CD4-positive, alpha-beta T cell (primary cell): ENCODE results near the gene KLF13. TPM values are rescaled to one million over a fixed set of nuclear protein-coding genes. Genes with fewer than 3 reads are reported as not detected.

Experiments used
- ATAC-seq: fragments of 200-7000 bp; cut with Tn5 transposase; one replicate; pipeline ENCODE4 v1.10.0; 2022; ENCODE audit warnings: mild to moderate bottlenecking; ENCODE audit not compliant: poor library complexity
- CTCF ChIA-PET: fragments of 350-600 bp; sonication (Branson Sonifier 250); formaldehyde crosslinking; loops from one replicate; lab custom pipeline; 2021; ENCODE audit warnings: antibody characterized with exemption, inconsistent platforms; lab: Charles Lee
- POLR2A ChIA-PET: fragments of 350-600 bp; sonication (Branson Sonifier 250); formaldehyde crosslinking; loops from one replicate; lab custom pipeline; 2021; ENCODE audit warnings: antibody characterized with exemption, inconsistent platforms; lab: Charles Lee
- DNase-seq, 14 experiments: peaks; one replicate each; pipeline ENCODE4 v3.0.0-alpha.2; 2013 to 2020; ENCODE audit warnings: mixed read lengths in 2 of 14
- H3K27ac ChIP-seq, 2 donors: one replicate each; pipeline versions ENCODE4 v1.5.1 to v1.7.0; 2013; ENCODE audit warnings: low read length in 2 of 2, low read depth in 1 of 2, mild to moderate bottlenecking in 1 of 2
- H3K27me3 ChIP-seq, 2 experiments: 1 replicate in 1 of 2; 2 replicates in 1 of 2; pipeline versions ENCODE4 v1.6.1 to v1.7.0; 2013; ENCODE audit warnings: low read length in 2 of 2, control low read depth in 1 of 2, mild to moderate bottlenecking in 1 of 2, moderate library complexity in 1 of 2; ENCODE audit not compliant: insufficient read depth in 2 of 2, control insufficient read depth in 1 of 2
- H3K36me3 ChIP-seq: one replicate; pipeline ENCODE4 v1.6.1; 2013; ENCODE audit warnings: low read length, control low read depth; ENCODE audit not compliant: insufficient read depth
- H3K4me1 ChIP-seq: one replicate; pipeline ENCODE4 v1.6.1; 2013; ENCODE audit warnings: low read length, control low read depth; ENCODE audit not compliant: insufficient read depth
- H3K4me3 ChIP-seq: one replicate; pipeline ENCODE4 v1.5.1; 2013; ENCODE audit warnings: mild to moderate bottlenecking, low read length, moderate library complexity
- H3K9me3 ChIP-seq, 2 experiments: 1 replicate in 1 of 2; 2 replicates in 1 of 2; pipeline versions ENCODE4 v1.6.1 to v1.7.0; 2013; ENCODE audit warnings: low read length in 2 of 2, mild to moderate bottlenecking in 2 of 2, control low read depth in 1 of 2, moderate library complexity in 1 of 2; ENCODE audit not compliant: control insufficient read depth in 1 of 2, insufficient read depth in 1 of 2
- H3K27ac Mint-ChIP-seq: one replicate; pipeline ENCODE4 v1.8.0; 2020; ENCODE audit warnings: mixed read lengths
- H3K27me3 Mint-ChIP-seq: one replicate; pipeline ENCODE4 v1.8.0; 2021; ENCODE audit warnings: mixed read lengths
- H3K36me3 Mint-ChIP-seq: one replicate; pipeline ENCODE4 v1.8.0; 2021; ENCODE audit warnings: low read depth, mixed read lengths
- H3K4me1 Mint-ChIP-seq: one replicate; pipeline ENCODE4 v1.8.0; 2021; ENCODE audit warnings: low read depth, mixed read lengths
- H3K4me3 Mint-ChIP-seq: one replicate; pipeline ENCODE4 v1.8.0; 2020; ENCODE audit warnings: mild to moderate bottlenecking, mixed read lengths
- H3K9me3 Mint-ChIP-seq: one replicate; pipeline ENCODE4 v1.8.0; 2020; ENCODE audit warnings: mixed read lengths
- intact Hi-C, 2 experiments: fragments of 100-400 bp; cut with DNase I in 1 of 2; cut with micrococcal nuclease in 1 of 2; formaldehyde crosslinking; loops; one replicate each; pipeline versions ENCODE4 v1.15.1 to v1.9.0; 2023 to 2025; cut with DNase I, micrococcal nuclease
- total RNA-seq, 174 experiments: library from RNA in 2 of 174; stranded (reverse) in 2 of 174; gene quantifications; one replicate each; pipeline ENCODE4 v1.2.3 and lab custom pipeline; 2021 to 2026
- TF ChIP-seq, protein P1 (sequence below): fragments of 200-600 bp; IDR thresholded peaks from one replicate; pipeline ENCODE4 v1.8.0; 2022; ENCODE audit warnings: antibody characterized with exemption, mild to moderate bottlenecking

Gene KLF13
- total RNA-seq, 2 experiments from 2014 or later: 284 to 308 TPM

DNA sequence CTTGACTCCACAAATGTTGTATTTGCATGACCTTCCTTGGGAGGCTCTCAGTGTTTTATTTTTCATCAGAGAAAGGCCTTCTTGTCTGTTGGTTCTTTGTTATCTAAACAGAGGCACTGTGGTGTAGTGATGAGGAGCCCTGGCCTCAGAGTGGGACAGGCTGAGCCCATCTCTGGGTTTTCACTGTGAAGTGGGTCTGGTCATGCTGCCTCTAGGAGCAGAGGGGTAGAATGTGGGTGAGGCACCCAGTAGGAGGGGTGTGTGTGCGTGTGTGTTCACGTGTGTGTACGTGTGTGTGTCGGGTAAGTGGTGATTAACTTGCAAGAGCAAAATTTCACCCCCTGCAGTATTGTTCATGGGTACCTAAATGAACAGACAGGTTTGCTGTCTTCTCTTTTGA, 14.4 kb downstream of the KLF13 start:
- peaks cover 18% of the 10 kb centered on the region for H3K36me3 ChIP-seq
- Mint-ChIP-seq H3K36me3 (peaks cover 41% of the 10 kb centered on the region), H3K27me3 (no peaks in the 10 kb centered on the region), H3K4me3 (peak overlapping the region; percentile 85), H3K4me1 (peaks cover 100% of the 10 kb centered on the region), H3K27ac (peak overlapping the region; percentile 90), H3K9me3 (no peaks in the 10 kb centered on the region)
- ChIA-PET POLR2A (interaction anchor here (0.9 to 4.5 kb wide), 8 partner anchors 12 to 93 kb away, joined by 3 to 38 read pairs (median 6); partner anchors contain the start of gene KLF13), CTCF (interaction anchor here (0.8 to 1.9 kb wide), 4 partner anchors 17 to 148 kb away, joined by 3 to 5 read pairs (median 4); no protein-coding TSS in a partner anchor)
- TF ChIP-seq, protein P1, sequence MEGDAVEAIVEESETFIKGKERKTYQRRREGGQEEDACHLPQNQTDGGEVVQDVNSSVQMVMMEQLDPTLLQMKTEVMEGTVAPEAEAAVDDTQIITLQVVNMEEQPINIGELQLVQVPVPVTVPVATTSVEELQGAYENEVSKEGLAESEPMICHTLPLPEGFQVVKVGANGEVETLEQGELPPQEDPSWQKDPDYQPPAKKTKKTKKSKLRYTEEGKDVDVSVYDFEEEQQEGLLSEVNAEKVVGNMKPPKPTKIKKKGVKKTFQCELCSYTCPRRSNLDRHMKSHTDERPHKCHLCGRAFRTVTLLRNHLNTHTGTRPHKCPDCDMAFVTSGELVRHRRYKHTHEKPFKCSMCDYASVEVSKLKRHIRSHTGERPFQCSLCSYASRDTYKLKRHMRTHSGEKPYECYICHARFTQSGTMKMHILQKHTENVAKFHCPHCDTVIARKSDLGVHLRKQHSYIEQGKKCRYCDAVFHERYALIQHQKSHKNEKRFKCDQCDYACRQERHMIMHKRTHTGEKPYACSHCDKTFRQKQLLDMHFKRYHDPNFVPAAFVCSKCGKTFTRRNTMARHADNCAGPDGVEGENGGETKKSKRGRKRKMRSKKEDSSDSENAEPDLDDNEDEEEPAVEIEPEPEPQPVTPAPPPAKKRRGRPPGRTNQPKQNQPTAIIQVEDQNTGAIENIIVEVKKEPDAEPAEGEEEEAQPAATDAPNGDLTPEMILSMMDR: no peak
- H3K9me3 ChIP-seq: no peaks in the 10 kb centered on the region
- H3K27ac ChIP-seq: peak overlapping the region; percentile 61 to 86
- DNase-seq (no peak), ATAC-seq (peak; percentile 3)
- peaks cover 100% of the 10 kb centered on the region for H3K4me1 ChIP-seq
- intact Hi-C loops: loop anchor here in 1 of 2 experiments (5.0 kb wide), 1 partner anchor 51 kb away; no protein-coding TSS in a partner anchor
- H3K27me3 ChIP-seq: no peaks in the 10 kb centered on the region
- no peak overlapping the region for H3K4me3 ChIP-seq

DNA sequence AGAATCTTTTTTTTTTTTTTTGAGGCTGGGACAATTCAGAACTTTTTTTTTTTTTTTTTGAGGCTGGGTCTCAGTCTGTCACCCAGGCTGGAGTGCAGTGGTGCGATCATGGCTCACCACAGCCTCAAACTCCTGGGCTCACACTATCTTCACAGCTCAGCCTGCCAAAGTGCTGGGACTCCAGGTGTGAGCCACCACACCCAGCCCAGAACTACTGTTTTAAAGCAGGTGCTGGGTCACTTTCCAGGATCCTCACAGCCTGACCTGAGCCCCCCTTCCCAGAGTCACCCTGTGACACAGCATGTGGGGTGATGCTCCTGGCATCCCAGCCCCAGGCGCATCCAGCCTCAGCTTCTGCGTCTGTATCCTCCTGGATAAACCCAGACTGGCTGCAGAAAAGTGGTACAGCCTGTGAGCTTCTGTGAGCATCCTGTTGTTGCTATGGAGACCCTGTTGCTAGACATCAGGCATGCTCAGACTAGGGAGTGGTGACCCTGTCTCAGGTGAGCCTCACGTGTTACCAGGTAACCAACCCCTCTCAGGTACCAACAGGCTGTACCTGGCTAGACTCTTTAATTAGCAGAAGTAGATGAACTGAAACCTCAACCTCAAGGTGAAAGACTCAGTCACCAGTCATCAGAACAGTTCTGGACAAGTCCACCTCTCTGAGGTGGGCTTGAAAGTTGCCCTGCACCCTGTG, 15.0 kb downstream of the KLF13 start:
- H3K36me3 Mint-ChIP-seq: peaks cover 41% of the 10 kb centered on the region
- H3K4me3 ChIP-seq: no peak overlapping the region
- CTCF ChIA-PET: interaction anchor here (0.7 to 1.9 kb wide), 5 partner anchors 12 to 93 kb away, joined by 3 to 5 read pairs (median 4); no protein-coding TSS in a partner anchor

DNA sequence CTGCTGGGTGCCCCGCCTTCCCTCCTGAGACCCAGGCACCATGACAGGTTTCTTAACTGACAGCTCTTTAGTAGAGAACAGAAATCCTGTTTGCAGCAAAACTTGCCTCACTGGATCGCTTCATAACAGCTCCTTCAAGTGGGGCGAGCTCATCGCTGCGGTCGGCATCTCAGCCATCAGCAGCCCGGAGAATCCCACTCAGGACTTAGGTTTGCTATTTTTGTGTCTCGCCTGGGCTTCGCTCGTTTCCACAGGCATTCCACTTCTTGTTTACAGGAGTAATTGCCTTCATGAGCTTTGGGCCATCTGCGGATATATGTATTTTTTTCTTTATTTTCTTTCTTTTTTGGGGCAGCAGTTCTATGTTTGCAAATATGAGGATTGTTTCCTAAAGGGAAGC, 15.7 kb downstream of the KLF13 start:
- DNase-seq (no peak), ATAC-seq (no peak)
- intact Hi-C loops: loop anchor here in 1 of 2 experiments (5.0 kb wide), 1 partner anchor 50 kb away; no protein-coding TSS in a partner anchor
- Histone ChIP-seq H3K4me3 (peak overlapping the region; percentile 24), H3K27me3 (no peaks in the 10 kb centered on the region), H3K27ac (peak overlapping the region; percentile 62 to 86), H3K36me3 (peaks cover 16% of the 10 kb centered on the region), H3K9me3 (no peaks in the 10 kb centered on the region), H3K4me1 (peaks cover 100% of the 10 kb centered on the region)
- Mint-ChIP-seq H3K27me3 (no peaks in the 10 kb centered on the region), H3K36me3 (peaks cover 40% of the 10 kb centered on the region), H3K9me3 (no peaks in the 10 kb centered on the region), H3K4me1 (peaks cover 100% of the 10 kb centered on the region), H3K4me3 (peak overlapping the region; percentile 81), H3K27ac (peak overlapping the region; percentile 90)
- TF ChIP-seq, protein P1: no peak
- POLR2A ChIA-PET: interaction anchor here (0.8 to 4.5 kb wide), 13 partner anchors 10 to 141 kb away, joined by 3 to 38 read pairs (median 8); partner anchors contain the start of gene KLF13
- CTCF ChIA-PET: interaction anchor here (1.1 to 1.4 kb wide), 3 partner anchors 11 to 47 kb away, joined by 3 to 4 read pairs (median 4); no protein-coding TSS in a partner anchor

More for the DNA sequence above, 15.0 kb downstream of the KLF13 start:
- Histone ChIP-seq H3K9me3 (no peaks in the 10 kb centered on the region), H3K27me3 (no peaks in the 10 kb centered on the region), H3K36me3 (peaks cover 16% of the 10 kb centered on the region), H3K4me1 (peaks cover 100% of the 10 kb centered on the region), H3K27ac (peak overlapping the region; percentile 62 to 86)
- Mint-ChIP-seq H3K27me3 (no peaks in the 10 kb centered on the region), H3K4me1 (peaks cover 100% of the 10 kb centered on the region), H3K9me3 (no peaks in the 10 kb centered on the region), H3K27ac (peak overlapping the region; percentile 90), H3K4me3 (peak overlapping the region; percentile 85)
- POLR2A ChIA-PET: interaction anchor here (0.8 to 4.5 kb wide), 15 partner anchors 11 to 140 kb away, joined by 3 to 38 read pairs (median 5); partner anchors contain the start of gene KLF13
- ATAC-seq (peak; percentile 38), DNase-seq (peak in 2 of 14 experiments; percentile 47 to 69)
- intact Hi-C loops: loop anchor here in 1 of 2 experiments (5.0 kb wide), 1 partner anchor 51 kb away; no protein-coding TSS in a partner anchor
- TF ChIP-seq, protein P1: no peak
